SK-N-SH (cell line): ENCODE results near the gene POLR2C.

Experiments used
- CTCF ChIP-seq: fragments of 200-600 bp; sonication (generic); IDR thresholded peaks from 2 replicates; pipeline ENCODE4 v1.6.1; 2017; ENCODE audit warnings: antibody characterized with exemption, mild to moderate bottlenecking, moderate library complexity
- EP300 ChIP-seq, 2 experiments: IDR thresholded peaks; 2 replicates each; pipeline versions ENCODE4 v1.4.0 to v1.6.1; 2012; ENCODE audit warnings: borderline replicate concordance in 1 of 2, low read depth in 1 of 2, low read length in 1 of 2
- FOXJ3 ChIP-seq: sonication (generic); formaldehyde crosslinking; IDR thresholded peaks from 2 replicates; pipeline ENCODE4 v1.5.1; 2020; ENCODE audit warnings: mild to moderate bottlenecking, missing genetic modification reagents
- JUND ChIP-seq: IDR thresholded peaks from 2 replicates; pipeline ENCODE4 v1.4.0; 2012
- MXI1 ChIP-seq: IDR thresholded peaks from 2 replicates; pipeline ENCODE4 v1.6.1; 2012; ENCODE audit warnings: mild to moderate bottlenecking, low read depth, low read length, improper control_type of control experiment
- POLR2AphosphoS5 ChIP-seq: IDR thresholded peaks from 2 replicates; pipeline ENCODE4 v1.6.1; 2012; ENCODE audit warnings: low read depth, low read length
- RCOR1 ChIP-seq: fragments of 150-350 bp; IDR thresholded peaks from 2 replicates; pipeline ENCODE4 v1.6.1; 2017; ENCODE audit warnings: antibody characterized with exemption, low read length
- RXRA ChIP-seq: IDR thresholded peaks from 2 replicates; pipeline ENCODE4 v1.4.0; 2012; ENCODE audit warnings: low read depth, mild to moderate bottlenecking, borderline replicate concordance
- SMC3 ChIP-seq: IDR thresholded peaks from 2 replicates; pipeline ENCODE4 v1.6.1; 2012; ENCODE audit warnings: low read depth, low read length, improper control_type of control experiment
- TAF1 ChIP-seq: IDR thresholded peaks from 2 replicates; pipeline ENCODE4 v1.6.1; 2012; ENCODE audit warnings: low read depth, mild to moderate bottlenecking, low read length, moderate library complexity, borderline replicate concordance
- TF ChIP-seq, protein P1 (sequence below): IDR thresholded peaks from 2 replicates; pipeline ENCODE4 v1.6.1; 2012; ENCODE audit warnings: mild to moderate bottlenecking, low read depth, low read length, moderate library complexity

DNA sequence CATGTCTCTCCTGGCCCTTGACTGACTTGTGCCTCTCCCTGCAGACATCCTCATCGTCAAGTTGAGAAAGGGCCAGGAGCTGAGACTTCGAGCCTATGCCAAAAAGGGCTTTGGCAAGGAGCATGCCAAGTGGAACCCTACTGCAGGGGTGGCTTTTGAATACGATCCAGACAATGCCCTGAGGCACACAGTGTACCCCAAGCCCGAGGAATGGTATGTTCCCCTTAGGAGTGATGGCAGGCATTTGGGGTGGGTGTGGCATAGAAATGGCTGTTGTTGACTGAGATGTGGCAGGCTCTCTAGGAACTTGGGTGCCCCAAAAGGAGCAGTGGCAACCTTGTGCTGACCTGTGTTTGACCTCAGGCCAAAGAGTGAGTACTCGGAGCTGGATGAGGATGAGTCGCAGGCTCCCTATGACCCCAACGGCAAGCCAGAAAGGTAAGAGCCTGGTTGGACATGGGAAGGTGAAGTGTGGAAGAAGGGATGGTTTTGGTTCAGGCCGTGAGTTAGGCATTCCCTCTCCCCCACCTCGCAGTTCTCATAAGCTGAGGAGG lies 7.5 kb downstream of the POLR2C start:
- TF ChIP-seq CTCF: no peak
- TF ChIP-seq MXI1: no peak
- no peak for TF ChIP-seq EP300 (IDR thresholded peaks at IDR 0.05; ENCODE audit: borderline replicate concordance in 1 of 2, low read depth in 1 of 2, low read length in 1 of 2)
- no peak for TF ChIP-seq SMC3
- TF ChIP-seq RCOR1: no peak
- TF ChIP-seq, protein P1, sequence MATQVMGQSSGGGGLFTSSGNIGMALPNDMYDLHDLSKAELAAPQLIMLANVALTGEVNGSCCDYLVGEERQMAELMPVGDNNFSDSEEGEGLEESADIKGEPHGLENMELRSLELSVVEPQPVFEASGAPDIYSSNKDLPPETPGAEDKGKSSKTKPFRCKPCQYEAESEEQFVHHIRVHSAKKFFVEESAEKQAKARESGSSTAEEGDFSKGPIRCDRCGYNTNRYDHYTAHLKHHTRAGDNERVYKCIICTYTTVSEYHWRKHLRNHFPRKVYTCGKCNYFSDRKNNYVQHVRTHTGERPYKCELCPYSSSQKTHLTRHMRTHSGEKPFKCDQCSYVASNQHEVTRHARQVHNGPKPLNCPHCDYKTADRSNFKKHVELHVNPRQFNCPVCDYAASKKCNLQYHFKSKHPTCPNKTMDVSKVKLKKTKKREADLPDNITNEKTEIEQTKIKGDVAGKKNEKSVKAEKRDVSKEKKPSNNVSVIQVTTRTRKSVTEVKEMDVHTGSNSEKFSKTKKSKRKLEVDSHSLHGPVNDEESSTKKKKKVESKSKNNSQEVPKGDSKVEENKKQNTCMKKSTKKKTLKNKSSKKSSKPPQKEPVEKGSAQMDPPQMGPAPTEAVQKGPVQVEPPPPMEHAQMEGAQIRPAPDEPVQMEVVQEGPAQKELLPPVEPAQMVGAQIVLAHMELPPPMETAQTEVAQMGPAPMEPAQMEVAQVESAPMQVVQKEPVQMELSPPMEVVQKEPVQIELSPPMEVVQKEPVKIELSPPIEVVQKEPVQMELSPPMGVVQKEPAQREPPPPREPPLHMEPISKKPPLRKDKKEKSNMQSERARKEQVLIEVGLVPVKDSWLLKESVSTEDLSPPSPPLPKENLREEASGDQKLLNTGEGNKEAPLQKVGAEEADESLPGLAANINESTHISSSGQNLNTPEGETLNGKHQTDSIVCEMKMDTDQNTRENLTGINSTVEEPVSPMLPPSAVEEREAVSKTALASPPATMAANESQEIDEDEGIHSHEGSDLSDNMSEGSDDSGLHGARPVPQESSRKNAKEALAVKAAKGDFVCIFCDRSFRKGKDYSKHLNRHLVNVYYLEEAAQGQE: no peak
- no peak for TF ChIP-seq TAF1
- TF ChIP-seq JUND: no peak
- no peak for TF ChIP-seq RXRA
- TF ChIP-seq FOXJ3 (CRISPR knock-in tag): no peak
- TF ChIP-seq POLR2AphosphoS5: no peak
